GM19438 (cell line): ENCODE data around the gene SPOCK1.

ENCODE experiments used
- ATAC-seq: cut with Tn5 transposase; IDR thresholded peaks from one replicate; pipeline ENCODE4 v1.9.1; 2021; ENCODE audit warnings: low read depth; ENCODE audit not compliant: unreplicated experiment

SPOCK1 gene

DNA sequence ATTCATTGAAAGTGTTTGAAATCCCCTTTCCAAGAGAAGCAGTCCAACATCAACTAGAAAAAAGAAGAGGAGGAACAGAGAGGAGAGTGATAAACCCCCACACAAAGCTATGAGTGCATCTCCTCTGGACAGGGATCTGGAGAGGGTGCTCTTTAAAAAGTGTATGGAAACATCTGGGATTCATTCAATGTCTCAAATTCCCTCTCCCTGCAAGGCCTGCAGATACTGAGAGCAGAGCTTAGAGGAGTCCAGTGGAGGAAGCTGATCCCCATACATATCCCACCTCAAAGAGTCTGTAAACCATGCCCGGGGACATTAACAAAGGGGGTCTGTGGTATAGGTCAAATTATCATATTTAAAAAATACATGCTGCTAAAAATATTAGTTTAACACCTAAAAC is 2.2 kb downstream of the SPOCK1 start:
- no peak for ATAC-seq

DNA sequence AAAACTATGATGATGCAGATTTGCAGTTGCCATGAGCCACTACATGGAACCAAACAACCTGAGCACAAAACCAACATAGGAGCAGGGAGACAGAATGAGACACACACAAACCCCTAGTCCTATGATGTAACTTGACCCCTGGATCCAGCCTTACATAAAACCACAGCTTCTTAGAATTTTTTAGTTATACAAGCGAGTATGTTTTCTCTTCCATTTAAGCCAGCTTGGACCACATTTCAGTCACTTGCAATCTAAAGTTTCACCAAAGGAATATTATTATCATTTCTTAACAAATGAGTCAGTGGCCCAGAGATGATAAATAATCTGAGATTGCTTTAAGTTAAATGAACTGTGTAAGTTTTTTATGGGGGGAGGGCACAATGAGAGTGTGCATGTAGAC is 6.8 kb downstream of the SPOCK1 start:
- ATAC-seq: no peak

DNA sequence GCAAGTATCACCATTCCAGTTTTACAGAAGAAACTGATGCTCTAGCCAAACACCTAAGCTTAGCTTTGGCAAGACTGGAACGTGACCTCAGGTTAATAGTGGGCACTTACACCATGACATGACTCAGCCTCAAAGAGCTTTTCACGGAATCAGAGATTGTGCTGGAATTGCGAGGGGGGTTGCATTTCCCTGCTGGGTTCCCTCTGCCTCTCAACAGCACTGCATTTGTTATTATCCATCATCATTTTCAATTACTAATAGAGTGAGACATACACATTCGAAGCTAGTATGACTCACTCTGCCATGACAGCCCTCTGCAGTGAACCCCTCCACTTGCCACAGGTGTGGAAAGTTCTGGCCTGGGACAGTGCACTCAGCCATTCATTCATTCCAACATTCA is 8.0 kb downstream of the SPOCK1 start:
- ATAC-seq: no peak

DNA sequence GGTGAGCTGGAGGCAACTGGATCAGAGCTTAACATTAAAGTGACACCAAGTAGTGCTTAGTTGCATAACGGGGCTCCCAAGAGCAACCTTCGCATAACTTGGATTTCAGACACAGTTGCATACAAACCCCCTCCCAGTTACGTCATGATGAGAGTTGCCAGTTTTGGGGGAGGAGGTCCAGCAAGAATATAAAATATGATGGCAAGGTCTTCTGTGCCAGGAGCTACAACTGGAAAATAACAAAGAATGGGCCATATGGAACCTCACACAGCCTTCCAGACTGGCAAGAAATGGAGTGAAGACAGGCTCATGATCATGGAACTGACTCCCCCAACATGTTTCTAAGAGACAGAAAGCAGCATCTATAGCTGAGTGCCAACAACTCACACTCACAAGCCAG is 8.5 kb downstream of the SPOCK1 start:
- ATAC-seq: no peak

DNA sequence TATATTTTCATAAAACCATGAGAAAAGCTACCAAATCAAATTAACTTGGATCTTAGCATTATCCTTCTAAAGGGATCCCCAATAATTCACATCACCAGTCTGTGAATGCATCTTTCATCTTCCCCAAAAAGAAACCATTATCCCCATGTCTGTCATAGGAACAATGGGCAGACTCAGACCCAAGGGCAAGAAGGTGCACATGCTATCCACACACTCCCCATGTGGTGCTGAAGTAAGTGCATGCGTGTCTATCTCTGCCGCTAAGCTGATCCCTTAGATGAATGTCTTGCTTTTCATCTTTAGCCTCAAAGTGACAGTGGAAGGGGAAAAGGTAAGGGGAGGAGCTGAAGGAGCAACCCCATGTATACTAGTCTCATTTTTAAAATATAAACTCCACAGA is 10.2 kb downstream of the SPOCK1 start:
- ATAC-seq: no peak

DNA sequence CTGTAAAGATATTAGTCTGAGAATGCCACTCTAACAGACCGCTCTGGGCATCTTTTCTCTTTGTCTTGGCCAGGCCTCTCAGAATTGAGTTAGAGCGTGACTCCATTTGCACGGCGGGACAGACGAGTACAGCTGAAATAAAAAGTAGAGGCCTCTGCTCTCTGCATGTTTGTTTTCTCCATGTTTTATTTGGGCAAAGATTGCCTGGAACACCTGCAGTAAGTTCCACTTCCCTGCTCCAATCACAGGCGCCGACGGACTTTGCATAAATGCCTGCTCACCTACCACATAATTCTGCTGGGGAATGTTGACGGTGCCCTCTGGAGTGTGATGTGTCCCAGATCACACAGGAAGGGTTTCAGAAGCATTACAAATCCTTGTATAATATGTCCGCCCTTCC is 10.6 kb downstream of the SPOCK1 start:
- no peak for ATAC-seq

DNA sequence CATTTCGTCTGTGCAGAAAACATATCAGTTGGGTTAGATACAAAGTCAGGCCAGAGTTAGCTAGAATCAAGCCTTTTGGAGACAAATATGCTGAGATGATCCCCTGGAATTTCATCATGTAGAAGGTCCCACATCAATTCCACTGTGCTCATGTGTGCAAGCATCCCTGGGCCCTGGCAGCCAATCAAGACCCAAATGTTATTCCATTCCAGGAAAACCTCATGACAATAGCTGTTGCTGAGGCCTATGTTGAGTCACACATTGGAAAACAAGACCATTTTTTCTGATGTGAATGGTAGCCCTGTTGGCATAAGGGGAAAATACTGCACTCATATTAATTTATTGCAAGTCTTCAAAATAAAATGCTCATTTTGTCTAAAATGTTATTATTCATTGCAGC is 11.5 kb downstream of the SPOCK1 start:
- ATAC-seq: no peak

DNA sequence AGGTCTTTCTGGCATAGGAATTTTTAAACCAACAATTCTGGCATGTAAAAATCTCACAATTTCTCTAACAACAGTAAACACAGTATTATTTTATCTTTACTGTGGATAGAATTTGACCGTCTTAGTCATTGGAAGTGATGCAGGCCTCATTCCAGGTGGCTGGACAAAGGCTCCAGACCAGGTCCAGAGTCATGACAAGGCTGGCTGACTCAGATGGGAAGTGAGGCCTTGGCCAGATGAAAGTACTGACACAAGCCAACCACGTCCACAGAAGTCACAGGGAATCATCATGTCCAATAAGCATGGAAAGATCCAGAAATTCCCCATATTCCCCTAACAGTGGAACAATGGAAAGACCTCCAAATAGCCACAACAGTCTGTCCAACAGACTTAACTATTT is 12.4 kb downstream of the SPOCK1 start:
- no peak for ATAC-seq

DNA sequence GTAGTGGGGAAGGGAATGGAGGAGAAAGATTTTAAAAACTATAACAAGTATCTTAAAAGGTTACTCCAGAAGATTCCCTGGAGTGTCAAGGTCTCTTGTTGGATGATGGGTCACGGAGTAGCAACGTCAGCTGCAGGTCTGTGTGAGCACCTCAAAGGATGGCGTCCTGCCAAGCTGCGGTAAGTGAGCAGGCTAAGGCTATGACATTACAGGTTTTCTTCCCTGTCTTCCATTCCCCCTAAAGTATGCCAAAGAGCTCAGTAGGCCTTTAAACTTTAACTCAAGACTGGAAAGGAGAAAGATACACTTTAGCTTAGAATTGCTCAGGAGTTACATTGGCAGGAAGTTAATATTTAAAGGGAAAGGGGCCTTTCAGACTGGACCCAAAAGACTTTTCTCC is 17.5 kb downstream of the SPOCK1 start:
- ATAC-seq: no peak

DNA sequence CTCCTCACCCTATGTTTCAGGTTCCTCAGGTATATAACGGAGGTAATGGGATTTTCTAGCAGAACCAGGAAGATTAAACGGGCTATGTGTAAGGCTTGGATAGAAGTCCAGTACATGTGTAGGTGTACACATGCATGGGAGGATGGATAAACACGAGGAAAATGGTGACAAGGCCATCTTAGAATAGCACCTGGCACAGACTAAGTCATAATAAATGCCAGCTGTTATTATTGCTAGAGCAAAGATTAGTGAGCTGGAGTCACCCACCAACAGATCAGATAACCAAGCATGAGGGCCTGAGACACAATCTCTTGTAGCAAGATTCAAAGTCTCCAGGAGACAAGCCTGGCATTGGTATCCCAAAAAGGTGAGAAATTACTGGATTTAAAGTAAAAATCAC is 21.1 kb downstream of the SPOCK1 start:
- ATAC-seq: no peak

DNA sequence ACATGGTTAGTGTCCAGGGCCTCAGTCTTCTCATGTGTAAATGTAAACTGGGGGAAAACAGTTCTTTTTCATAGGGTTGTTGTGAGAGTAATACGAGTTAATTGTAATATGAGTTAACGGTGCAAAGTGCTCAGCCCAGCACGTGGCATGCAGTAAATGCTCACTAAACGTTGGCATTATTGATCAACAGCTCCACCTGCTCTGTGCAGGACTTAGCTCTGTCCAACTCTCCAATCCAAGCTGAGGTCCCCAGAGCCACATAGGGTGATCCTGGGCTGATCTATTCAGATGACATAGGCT is 28.3 kb downstream of the SPOCK1 start:
- ATAC-seq: no peak

DNA sequence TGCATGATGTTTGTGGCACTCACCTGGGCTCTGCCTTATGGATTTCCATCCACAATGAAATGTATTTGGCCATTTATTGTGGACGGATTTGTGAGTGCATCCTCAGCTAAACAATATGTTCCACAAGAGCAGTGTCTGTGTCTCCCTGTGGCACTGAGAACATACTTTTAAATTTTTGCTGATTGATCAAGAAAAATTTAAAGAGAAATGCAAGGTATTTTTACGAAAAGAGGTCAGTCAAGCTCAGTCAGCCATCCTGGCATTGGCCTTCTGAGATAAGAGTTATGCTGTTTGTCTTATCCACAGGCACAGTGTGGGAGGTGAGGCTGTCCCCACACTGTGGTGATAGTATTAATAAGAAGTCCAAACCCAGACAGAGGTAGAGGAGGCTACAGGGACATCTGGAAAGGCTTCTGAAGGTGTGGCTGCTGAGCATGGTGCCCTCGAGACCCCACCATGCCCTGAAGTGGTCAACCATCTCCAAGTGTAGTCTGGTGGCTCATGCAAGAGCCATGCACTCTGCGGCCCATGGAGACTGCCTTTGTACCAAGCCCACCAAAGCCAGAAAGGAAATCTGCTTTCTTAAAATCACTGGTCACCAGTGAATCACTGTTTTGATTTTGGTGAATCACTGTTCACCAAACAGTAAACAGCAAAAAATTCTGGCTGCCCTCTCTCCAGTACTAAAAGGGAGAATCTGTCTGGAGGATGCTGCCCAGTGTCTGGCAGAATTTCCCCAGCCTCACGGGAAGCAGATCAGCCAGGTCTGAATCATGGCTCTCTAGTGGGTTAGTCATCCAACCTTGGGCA is 28.8 kb downstream of the SPOCK1 start:
- no peak for ATAC-seq

DNA sequence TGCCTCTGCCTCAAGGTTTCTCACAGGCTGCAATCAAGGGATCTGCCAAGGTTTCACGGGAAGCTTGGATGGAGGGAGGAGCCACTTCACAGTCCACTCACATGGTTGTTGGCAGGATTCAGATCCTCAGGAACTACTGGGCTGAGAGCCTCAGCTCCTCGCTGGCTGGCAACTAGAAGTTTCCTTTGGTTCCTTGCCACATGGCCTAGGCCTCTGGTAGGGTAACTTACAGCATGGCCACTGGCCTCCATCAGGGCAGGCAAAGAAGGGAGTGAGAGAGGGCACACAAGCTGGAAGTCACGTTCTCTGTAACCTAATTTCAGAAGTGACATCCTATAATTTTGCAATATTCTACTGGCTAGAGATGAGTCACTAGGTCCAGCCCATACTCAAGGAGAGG is 32.2 kb downstream of the SPOCK1 start:
- ATAC-seq: no peak

DNA sequence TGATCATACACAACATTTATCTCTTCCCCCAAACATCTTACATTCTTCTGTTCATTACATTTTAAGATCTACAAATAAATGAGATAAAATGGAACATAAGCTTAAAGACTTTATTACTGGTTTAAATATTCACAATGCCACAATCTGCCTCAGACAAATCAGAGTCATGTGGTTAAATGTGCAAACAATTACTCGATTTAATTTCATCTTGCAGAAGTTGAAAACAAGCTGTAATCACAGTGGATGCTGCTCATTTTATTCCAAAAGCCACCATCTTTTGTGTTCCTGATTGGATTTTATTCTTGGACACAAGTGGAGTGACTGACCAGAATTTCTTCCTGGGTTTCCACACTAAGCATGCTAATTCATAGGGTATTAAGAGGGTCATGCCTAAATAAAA is 33.2 kb downstream of the SPOCK1 start:
- ATAC-seq: no peak

DNA sequence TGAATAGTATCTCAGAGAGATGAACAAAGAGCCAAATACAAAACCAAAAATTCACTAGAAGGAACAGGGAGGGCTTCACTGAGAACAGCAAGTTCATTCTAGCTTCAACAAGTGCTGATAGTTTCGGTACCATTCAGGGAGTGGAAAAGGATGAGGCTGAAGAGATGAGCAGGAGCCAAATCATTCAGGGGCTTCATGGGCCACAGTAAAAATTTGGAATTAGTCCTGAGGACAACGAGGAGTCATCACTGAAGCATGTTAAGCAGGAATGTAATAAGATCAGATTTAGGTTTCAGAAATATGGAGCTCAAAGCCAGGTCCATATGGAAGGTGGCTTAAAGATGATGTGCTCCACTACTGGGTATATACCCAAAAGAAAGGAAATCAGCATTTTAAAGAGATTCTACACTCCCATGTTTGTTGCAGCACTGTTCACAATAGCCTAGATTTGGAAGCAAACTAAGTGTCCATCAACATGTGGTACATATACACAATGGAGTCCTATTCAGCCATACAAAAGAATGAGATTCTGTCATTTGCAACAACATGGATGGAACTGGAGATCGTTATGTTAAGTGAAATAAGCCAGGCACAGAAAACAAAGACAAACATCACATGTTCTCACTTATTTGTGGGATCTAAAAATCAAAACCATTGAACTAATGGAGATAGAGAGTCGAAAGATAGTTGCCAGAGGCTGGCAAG is 36.2 kb downstream of the SPOCK1 start:
- no peak for ATAC-seq

DNA sequence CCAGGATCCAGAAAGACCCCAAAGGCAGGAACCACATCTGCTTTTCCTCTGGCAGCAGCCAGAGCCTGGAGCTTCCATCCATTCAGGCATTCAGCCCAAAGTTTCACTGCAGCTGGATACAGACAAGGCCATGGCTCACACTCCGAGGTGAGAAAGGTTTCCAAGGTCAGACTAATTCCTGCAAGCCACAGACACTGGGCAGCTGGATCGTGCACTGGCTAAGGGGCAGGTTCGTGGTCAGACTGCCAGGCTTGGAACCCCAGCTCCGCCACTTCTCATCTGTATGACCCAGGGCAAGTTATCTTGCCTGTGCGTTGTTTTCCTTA is 36.9 kb downstream of the SPOCK1 start:
- ATAC-seq: no peak

DNA sequence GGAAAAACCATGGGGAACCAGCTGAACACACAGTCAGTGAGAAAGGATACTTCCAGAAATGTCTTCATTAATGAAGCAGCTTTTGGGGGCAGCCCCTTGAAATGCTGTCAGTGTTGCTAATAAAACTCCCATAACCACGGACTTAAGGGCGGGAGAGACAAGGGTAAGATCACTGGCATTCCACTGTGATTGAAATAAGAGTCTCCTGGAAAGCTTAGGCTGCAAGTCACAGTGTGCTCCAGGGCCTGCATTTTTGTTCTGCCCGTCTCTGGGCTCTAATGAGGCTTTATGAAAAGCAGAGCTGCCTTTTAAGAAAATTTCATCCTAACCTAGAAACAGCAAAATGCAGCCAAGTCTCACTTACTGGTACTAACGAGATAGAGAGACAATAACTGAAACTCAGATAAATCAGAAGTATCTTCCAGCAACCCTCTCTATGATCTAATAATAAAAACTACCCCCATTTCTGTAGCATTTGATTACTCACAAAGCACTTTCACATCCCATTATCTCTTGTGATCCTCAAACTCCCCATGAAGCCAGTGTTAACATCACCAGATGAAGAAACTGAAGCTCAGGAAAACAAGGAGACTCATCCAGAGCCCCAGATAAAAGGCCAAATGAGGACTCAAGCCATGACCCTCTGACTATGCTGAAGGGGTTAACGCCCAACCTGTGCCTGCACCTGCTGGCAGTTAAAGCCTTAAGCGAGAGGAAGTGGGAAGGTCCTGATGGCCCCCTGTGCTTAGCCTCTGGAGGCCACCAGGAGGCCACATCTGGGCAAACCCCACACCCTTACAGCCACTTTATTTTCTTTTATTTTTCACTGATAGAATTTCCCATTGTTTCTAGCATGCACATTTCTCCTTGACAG is 37.5 kb downstream of the SPOCK1 start:
- no peak for ATAC-seq

DNA sequence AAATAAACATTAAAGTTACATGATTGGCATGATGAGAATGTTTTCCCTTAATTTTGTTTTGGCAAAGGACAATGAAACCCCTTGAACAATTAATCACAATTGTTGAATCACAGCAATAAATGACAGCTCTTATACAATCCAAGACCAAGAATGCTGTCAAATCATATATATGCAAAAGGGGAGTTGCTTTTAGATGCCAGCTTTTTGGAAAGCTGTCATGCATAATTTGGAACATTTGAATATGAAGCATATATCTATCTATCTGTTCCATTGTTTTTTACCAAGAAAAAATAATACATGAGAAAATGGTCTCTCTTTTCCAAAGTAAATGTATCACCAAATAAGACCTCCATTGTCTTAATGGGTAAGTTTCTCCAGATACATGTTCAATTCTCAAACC is 44.5 kb downstream of the SPOCK1 start:
- no peak for ATAC-seq

DNA sequence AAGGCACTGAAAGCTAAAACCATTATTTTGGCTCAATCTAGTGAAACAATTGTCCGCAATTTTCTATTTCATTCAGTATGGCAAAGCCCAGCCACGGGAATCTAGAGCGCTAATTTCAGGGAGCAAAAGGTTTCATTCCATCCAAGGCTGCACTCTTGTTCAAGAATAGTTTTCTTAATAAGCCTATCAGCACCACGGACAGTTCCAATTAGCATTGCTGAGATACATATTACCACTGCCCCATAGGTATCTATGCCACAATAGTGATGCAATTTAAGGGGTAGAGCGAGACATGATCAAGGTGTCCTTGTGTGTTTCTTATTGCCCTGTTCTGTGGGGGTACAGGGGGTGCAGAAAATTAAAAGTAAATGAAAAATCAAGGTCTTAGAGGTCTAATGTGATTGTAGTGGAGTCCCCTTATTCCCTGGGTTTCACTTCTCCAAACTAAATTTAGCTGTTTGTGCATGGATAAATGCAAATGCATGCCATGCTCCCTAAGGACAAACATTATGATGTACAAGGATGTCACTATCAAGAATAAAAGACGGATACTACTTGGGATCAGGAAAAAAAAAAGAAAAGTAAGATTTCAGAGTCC is 45.5 kb downstream of the SPOCK1 start:
- no peak for ATAC-seq

DNA sequence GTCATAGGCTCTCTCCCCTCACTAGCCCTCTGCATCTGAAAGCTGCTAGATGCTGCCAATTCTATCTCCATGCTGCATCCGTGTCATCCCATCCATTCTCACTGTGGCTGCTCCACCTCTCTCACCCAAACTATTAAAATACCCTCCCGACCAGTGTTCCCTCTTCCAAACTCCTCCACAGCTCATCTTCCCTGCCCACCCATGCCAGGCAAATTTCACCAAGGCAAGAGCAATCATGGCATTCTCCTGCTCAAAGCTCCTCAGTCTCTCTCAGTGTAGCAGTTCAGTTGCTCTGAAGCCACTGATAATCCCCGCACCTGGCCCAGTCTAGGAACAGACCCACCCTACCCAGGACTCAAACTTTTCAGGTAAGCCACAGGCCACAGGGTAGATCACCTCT is 48.4 kb downstream of the SPOCK1 start:
- ATAC-seq: no peak

DNA sequence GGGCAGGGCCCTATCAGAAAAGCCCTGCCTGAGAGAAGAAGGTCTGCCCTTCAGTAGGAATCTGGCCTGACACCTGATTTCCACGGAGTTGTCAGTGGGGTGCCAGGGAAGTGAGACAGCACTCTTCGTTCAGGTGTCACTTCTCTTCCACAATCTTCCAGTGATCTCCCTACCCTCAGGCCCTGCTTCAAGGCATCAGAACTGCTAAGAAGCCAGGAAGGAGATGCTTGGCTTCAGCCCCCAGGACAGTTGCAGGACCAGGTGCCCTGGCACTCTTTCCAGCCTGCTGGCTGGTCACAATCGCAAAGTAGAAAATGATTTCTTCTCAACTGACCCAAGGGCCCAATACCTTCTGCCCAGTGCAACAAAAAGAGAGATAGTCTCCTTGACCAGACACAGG is 50.3 kb downstream of the SPOCK1 start:
- no peak for ATAC-seq
